CD4-positive, alpha-beta T cell treated with Interleukin-17A for 1 hour (primary cell): ENCODE data around the gene SSX2B.
"Not testable (repeated sequence)": the region's sequence is repeated elsewhere in the genome, so short reads cannot be mapped to it uniquely, and the experiment has no call there.

Experiments used
- DNase-seq: peaks from one replicate; pipeline ENCODE4 v3.0.0-alpha.2; 2020

The SSX2B gene, protein sequence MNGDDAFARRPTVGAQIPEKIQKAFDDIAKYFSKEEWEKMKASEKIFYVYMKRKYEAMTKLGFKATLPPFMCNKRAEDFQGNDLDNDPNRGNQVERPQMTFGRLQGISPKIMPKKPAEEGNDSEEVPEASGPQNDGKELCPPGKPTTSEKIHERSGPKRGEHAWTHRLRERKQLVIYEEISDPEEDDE

DNA sequence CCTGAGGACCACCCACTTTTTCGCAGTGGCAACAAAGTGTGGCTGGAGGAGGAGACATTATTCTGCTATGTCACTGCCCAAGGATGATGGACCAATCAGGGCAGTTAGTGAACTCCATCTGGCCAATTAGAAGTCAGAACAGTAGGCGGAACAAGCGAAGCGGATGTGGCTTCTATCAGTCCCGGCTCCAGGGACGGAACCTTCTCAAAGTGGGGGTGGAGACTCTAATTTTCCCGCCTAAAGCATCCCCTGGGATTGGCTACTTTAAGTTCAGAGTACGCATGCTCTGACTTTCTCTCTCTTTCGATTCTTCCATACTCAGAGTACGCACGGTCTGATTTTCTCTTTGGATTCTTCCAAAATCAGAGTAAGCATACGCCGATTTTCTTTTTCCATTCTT is at the start of gene SSX2B:
SSX2B (plus strand) TSS at position 301 of the 400 bp plus-strand sequence. CDS start 1,429 bp downstream, outside the sequence.
- not testable (repeated sequence) for DNase-seq

DNA sequence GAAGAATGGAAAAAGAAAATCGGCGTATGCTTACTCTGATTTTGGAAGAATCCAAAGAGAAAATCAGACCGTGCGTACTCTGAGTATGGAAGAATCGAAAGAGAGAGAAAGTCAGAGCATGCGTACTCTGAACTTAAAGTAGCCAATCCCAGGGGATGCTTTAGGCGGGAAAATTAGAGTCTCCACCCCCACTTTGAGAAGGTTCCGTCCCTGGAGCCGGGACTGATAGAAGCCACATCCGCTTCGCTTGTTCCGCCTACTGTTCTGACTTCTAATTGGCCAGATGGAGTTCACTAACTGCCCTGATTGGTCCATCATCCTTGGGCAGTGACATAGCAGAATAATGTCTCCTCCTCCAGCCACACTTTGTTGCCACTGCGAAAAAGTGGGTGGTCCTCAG is 44.0 kb upstream of the SSX2B start, which contains the start of gene SSX2:
SSX2 (minus strand) TSS at position 101 of the 400 bp plus-strand sequence. CDS start 1,429 bp downstream, outside the sequence.
- DNase-seq: not testable (repeated sequence)

DNA sequence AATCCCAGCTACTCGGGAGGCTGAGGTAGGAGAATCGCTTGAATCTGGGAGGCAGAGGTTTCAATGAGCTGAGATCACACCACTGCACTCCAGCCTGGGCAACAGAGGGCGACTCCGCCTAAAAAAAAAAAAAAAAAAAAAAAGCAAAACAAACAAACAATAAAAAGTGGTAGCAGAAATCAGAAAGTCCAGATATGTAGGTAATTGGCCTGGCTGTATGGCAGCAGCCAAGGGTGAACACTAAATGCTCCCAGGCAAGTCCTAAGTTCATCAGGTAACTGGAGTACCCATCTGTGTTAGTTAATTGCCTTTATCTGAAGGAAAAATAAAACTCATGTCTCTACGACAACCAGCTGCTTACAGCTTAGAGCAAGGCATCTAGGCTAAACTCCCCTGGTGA is 14.9 kb downstream of the SSX2B start:
- not testable (repeated sequence) for DNase-seq

DNA sequence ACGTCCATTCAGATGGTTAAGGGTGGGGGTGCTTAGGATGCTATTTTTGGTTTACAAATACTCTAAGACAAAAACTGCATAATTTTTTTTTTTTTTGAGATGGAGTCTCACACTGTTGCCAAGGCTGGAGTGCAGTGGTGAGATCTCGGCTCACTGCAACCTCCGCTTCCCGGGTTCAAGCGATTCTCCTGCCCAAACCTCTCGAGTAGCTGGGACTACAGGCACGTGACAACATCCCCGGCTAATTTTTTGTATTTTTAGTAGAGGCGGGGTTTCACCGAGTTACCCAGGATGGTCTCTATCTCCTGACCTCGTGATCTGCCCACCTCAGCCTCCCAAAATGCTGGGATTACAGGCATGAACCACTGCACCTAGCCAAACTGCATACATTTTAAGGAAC is 22.5 kb downstream of the SSX2B start:
- DNase-seq: not testable (repeated sequence)

DNA sequence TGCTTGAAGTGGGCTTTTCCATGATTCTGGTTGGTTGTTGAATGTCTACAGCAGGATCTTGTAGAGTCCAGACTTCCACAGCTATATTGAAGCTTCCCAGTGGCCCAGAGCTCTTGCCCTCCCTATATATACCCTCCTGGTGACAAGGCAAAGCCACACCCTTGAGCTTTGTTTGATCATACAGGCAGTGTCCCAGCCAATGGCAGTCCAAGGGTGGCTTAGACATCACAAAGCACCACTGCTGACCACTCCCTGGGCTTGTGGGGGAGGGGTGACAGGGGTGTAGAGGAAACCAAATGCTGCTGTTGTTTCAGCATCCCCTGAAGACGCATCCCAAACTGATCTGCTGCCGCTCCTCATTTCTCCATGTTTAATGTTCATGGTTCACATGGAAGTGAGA is 46.3 kb downstream of the SSX2B start, which contains the start of gene SPANXN5:
SPANXN5 (minus strand) TSS at position 101 of the 400 bp plus-strand sequence; CDS start at position 22, 79 bp downstream.
- DNase-seq: not testable (repeated sequence)

DNA sequence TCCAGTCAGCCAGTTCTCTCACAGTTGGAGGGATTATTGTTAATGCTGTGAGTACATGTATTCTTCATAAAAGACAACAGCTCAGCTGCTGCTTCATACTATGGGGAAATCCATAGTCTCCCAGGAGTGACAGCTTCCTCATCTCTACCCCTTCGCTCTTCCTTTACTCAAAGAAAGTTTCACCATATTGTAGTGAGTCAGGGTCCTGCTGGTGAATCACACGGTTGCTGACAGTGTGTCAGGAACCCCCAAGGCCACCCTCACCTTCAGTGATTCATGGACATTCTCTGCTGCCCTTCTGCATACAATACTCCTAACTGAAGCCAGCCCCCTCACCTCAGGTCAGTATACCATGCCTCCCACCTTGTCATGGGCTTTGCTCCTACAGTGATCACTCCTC is 53.8 kb downstream of the SSX2B start:
- not testable (repeated sequence) for DNase-seq
